Stimulated activated CD4-positive, alpha-beta T cell treated with anti-CD3 and anti-CD28 coated beads, Interleukin-4, amount 100 ng/mL, for 24 hours (primary cell): ENCODE data around the gene CCNI.
"Not testable (repeated sequence)": the region's sequence is repeated elsewhere in the genome, so short reads cannot be mapped to it uniquely, and the experiment has no call there.

Experiments used
- DNase-seq: peaks from one replicate; pipeline ENCODE4 v3.0.0-alpha.2; 2020

The CCNI gene

GRCh38 chr4:77075869-77076799 lies at the start of gene CCNI:
CCNI (minus strand) TSS chr4:77075989; CDS start chr4:77066362, 9,627 bp downstream.
- peak; percentile 92 for DNase-seq

- DNase-seq: no peak
These were observed 48.8 kb upstream of the CCNI start for GRCh38 chr4:77124576-77124975.

- no peak for DNase-seq
These were observed 47.6 kb upstream of the CCNI start for GRCh38 chr4:77123411-77123810.

- no peak for DNase-seq
These were observed 46.9 kb upstream of the CCNI start for GRCh38 chr4:77122656-77123055.

- DNase-seq: no peak
These were observed 46.0 kb upstream of the CCNI start for GRCh38 chr4:77121736-77122240.

- DNase-seq: no peak
These were observed 45.2 kb upstream of the CCNI start for GRCh38 chr4:77120886-77121508.

- no peak for DNase-seq
These were observed 41.9 kb upstream of the CCNI start for GRCh38 chr4:77117721-77118120.

- no peak for DNase-seq
These were observed 37.3 kb upstream of the CCNI start for GRCh38 chr4:77113069-77113468.

GRCh38 chr4:77110730-77111129 lies 34.9 kb upstream of the CCNI start:
- no peak for DNase-seq

- DNase-seq: no peak
These were observed 29.2 kb upstream of the CCNI start for GRCh38 chr4:77104791-77105540.

GRCh38 chr4:77104388-77104787 lies 28.6 kb upstream of the CCNI start:
- no peak for DNase-seq

GRCh38 chr4:77100234-77100633 lies 24.4 kb upstream of the CCNI start:
- no peak for DNase-seq

GRCh38 chr4:77097611-77098010 lies 21.8 kb upstream of the CCNI start:
- no peak for DNase-seq

- DNase-seq: peak; percentile 76
These were observed 19.5 kb upstream of the CCNI start for GRCh38 chr4:77095101-77095821.

GRCh38 chr4:77094496-77094895 lies 18.7 kb upstream of the CCNI start:
- no peak for DNase-seq

- no peak for DNase-seq
These were observed 17.6 kb upstream of the CCNI start for GRCh38 chr4:77093401-77093800.

- DNase-seq: no peak
These were observed 17.2 kb upstream of the CCNI start for GRCh38 chr4:77092975-77093374.

GRCh38 chr4:77089866-77090265 lies 14.1 kb upstream of the CCNI start:
- DNase-seq: no peak

GRCh38 chr4:77087027-77087426 lies 11.2 kb upstream of the CCNI start:
- DNase-seq: not testable (repeated sequence)

GRCh38 chr4:77084019-77084639 lies 8.3 kb upstream of the CCNI start:
- no peak for DNase-seq

- DNase-seq: no peak
These were observed 7.3 kb upstream of the CCNI start for GRCh38 chr4:77082886-77083608.
